ENCODE measurements around the gene PRR14.

DNA sequence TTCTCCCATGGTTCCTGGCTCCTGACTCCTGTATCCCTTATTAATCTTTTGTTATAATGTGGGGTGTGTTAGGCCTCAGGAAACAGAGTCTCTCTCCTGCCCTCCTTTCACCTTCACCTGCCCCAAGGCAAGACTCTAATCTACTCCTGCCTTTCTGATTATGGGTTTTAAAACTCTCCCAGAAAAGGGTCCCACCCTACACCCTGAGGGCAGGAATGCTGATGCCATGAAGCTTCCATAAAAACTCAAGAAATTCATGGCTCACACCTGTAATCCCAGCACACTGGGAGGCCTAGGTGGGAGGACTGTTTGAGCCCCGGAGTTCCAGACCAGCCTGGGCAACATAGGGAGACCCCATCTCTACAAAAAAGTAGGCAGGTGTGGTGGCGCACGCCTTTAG lies 29.6 kb downstream of the PRR14 start:
- TF ChIP-seq, protein P1, sequence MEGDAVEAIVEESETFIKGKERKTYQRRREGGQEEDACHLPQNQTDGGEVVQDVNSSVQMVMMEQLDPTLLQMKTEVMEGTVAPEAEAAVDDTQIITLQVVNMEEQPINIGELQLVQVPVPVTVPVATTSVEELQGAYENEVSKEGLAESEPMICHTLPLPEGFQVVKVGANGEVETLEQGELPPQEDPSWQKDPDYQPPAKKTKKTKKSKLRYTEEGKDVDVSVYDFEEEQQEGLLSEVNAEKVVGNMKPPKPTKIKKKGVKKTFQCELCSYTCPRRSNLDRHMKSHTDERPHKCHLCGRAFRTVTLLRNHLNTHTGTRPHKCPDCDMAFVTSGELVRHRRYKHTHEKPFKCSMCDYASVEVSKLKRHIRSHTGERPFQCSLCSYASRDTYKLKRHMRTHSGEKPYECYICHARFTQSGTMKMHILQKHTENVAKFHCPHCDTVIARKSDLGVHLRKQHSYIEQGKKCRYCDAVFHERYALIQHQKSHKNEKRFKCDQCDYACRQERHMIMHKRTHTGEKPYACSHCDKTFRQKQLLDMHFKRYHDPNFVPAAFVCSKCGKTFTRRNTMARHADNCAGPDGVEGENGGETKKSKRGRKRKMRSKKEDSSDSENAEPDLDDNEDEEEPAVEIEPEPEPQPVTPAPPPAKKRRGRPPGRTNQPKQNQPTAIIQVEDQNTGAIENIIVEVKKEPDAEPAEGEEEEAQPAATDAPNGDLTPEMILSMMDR (conservative IDR thresholded peaks at IDR 0.05 in 1 of 2, IDR thresholded peaks at IDR 0.05 in 1 of 2; ENCODE audit: low read depth in 1 of 2, low read length in 2 of 2): no peak
- no peak for TF ChIP-seq EZH2 (IDR thresholded peaks at IDR 0.05; ENCODE audit: low read length, missing control alignments)

Measured in fibroblast of lung (primary cell).